ENCODE measurements around the gene CWF19L1. TPM values are rescaled to one million over a fixed set of nuclear protein-coding genes. Genes with fewer than 3 reads are reported as not detected.
A peak's percentile ranks its signal among the peaks of the same experiment; 100 is the strongest.

Gene CWF19L1
- total RNA-seq: 17.3 and 21.3 TPM in 2 replicates
- 16.0 and 16.3 TPM in 2 replicates for polyA plus RNA-seq
- polyA plus RNA-seq (2012): 12.7 and 15.0 TPM in 2 replicates
- polyA minus RNA-seq (ENCODE audit: low replicate concordance): 11.5 and 16.7 TPM in 2 replicates

DNA sequence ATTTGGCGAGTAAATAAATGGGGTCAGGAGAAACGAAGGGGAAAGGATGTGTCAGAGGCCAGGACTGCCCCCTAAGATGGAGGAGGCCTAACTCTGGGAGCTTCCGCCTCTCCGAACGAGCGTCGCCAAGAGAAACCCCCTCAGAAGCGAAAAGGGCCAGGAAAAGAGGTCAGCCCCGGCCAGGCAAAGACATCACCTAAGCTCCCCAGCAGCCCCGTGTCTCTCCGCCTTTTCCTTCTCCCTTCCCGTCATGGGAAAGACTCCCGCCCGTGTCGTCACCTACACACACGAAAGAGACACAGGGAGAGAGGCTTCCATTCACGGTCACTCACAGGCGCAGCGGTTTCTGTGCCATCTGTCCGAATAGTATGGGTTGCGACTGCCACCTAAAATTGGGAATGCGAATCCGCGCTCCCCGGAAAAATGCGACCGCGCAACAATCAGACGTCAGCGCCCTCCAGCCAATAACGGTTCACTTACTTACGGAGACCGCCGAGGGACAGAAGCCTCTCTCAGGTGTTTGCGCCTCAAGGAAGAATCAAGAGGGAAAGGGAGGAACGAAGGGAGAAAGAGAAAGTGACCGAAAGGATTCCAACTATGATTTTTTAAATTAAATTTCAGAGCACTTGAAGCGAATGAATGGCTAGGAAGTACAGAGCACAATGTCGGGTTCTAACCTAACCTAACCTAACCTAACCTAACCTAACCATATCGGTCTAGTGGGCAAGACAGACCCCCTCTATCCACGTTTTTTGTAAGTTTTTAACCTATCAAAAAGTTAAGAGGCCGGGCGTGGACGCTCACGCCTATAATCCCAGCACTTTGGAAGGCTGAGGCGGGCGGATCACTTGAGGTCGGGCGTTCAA lies at the start of gene CWF19L1:
Gene CWF19L1, minus strand, starts transcription at position 400 of the 866 bp plus-strand sequence. Its CDS starts 45 bp downstream, at position 355.
- peak; percentile 90 to 92 for DNase-seq (ENCODE audit: low read depth in 2 of 2)
- H3K79me2 ChIP-seq (ENCODE audit: control insufficient read depth, insufficient read depth, low read length): peaks cover 11% of the 10 kb centered on the region
- no peaks in the 10 kb centered on the region for H3K9me3 ChIP-seq (ENCODE audit: control insufficient read depth, insufficient read depth, low read depth, low read length)
- peak within 1 kb of the TSS; percentile 66 for H3K9ac ChIP-seq (ENCODE audit: insufficient read depth, low read length)
- no peaks in the 10 kb centered on the region for H3K36me3 ChIP-seq (ENCODE audit: control insufficient read depth, insufficient read depth, low read length)
- H3K4me3 ChIP-seq (replicated peaks in 1 of 4; ENCODE audit: control extremely low read depth in 1 of 4, insufficient read depth in 1 of 4, low read depth in 3 of 4, low read length in 4 of 4): peak within 1 kb of the TSS; percentile 47 to 96 (median 74)
- peak within 1 kb of the TSS; percentile 86 for H2AFZ ChIP-seq (ENCODE audit: low read length)
- H4K20me1 ChIP-seq (ENCODE audit: control insufficient read depth, extremely low read depth, insufficient read depth, low read length): no peaks in the 10 kb centered on the region
- peak within 1 kb of the TSS; percentile 83 for H3K4me2 ChIP-seq (ENCODE audit: extremely low read depth, insufficient read depth, low read length)
- H3K27ac ChIP-seq (ENCODE audit: insufficient read depth, low read length): peak within 1 kb of the TSS; percentile 82
- H3K4me1 ChIP-seq (ENCODE audit: control insufficient read depth, extremely low read depth, insufficient read depth, low read length): no peaks in the 10 kb centered on the region
- no peaks in the 10 kb centered on the region for H3K27me3 ChIP-seq (ENCODE audit: control insufficient read depth, insufficient read depth, low read length)
- TF ChIP-seq EZH2 (IDR thresholded peaks at IDR 0.05; ENCODE audit: low read length, missing control alignments): no peak
- TF ChIP-seq, protein P1, sequence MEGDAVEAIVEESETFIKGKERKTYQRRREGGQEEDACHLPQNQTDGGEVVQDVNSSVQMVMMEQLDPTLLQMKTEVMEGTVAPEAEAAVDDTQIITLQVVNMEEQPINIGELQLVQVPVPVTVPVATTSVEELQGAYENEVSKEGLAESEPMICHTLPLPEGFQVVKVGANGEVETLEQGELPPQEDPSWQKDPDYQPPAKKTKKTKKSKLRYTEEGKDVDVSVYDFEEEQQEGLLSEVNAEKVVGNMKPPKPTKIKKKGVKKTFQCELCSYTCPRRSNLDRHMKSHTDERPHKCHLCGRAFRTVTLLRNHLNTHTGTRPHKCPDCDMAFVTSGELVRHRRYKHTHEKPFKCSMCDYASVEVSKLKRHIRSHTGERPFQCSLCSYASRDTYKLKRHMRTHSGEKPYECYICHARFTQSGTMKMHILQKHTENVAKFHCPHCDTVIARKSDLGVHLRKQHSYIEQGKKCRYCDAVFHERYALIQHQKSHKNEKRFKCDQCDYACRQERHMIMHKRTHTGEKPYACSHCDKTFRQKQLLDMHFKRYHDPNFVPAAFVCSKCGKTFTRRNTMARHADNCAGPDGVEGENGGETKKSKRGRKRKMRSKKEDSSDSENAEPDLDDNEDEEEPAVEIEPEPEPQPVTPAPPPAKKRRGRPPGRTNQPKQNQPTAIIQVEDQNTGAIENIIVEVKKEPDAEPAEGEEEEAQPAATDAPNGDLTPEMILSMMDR (conservative IDR thresholded peaks at IDR 0.05 in 1 of 2, IDR thresholded peaks at IDR 0.05 in 1 of 2; ENCODE audit: low read depth in 1 of 2, low read length in 2 of 2): no peak

DNA sequence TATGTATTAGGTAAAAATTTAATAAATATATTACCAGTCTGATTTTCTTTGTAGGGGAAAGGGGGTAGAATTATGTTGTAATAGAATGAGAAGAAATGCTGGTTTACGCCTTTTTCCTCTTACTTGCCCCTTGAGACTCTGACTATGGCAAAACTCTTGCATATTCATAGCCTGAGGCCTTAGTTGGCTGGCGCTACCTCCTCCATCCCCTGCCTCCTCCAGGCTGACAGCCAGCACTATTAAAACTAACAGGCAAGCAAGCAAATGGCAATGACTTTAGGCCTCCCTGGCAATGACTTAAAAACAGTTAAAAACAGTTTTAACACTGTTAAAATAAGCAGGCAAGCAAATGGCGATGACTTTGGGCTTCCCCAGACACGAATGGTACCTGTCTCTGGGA lies 48.2 kb upstream of the CWF19L1 start:
- Histone ChIP-seq H3K36me3 (ENCODE audit: control insufficient read depth, insufficient read depth, low read length) (no peaks in the 10 kb centered on the region), H2AFZ (ENCODE audit: low read length) (no peak overlapping the region), H4K20me1 (ENCODE audit: control insufficient read depth, extremely low read depth, insufficient read depth, low read length) (no peaks in the 10 kb centered on the region), H3K9ac (ENCODE audit: insufficient read depth, low read length) (no peak overlapping the region), H3K4me1 (ENCODE audit: control insufficient read depth, extremely low read depth, insufficient read depth, low read length) (no peaks in the 10 kb centered on the region), H3K79me2 (ENCODE audit: control insufficient read depth, insufficient read depth, low read length) (no peaks in the 10 kb centered on the region), H3K27me3 (ENCODE audit: control insufficient read depth, insufficient read depth, low read length) (peaks cover 24% of the 10 kb centered on the region), H3K27ac (ENCODE audit: insufficient read depth, low read length) (no peak overlapping the region), H3K4me3 (replicated peaks in 1 of 4; ENCODE audit: control extremely low read depth in 1 of 4, insufficient read depth in 1 of 4, low read depth in 3 of 4, low read length in 4 of 4) (no peak overlapping the region), H3K9me3 (ENCODE audit: control insufficient read depth, insufficient read depth, low read depth, low read length) (no peaks in the 10 kb centered on the region), H3K4me2 (ENCODE audit: extremely low read depth, insufficient read depth, low read length) (no peak overlapping the region)
- no peak for DNase-seq (ENCODE audit: low read depth in 2 of 2)
- no peak for TF ChIP-seq EZH2 (IDR thresholded peaks at IDR 0.05; ENCODE audit: low read length, missing control alignments)
- TF ChIP-seq, protein P1 (conservative IDR thresholded peaks at IDR 0.05 in 1 of 2, IDR thresholded peaks at IDR 0.05 in 1 of 2; ENCODE audit: low read depth in 1 of 2, low read length in 2 of 2): no peak

DNA sequence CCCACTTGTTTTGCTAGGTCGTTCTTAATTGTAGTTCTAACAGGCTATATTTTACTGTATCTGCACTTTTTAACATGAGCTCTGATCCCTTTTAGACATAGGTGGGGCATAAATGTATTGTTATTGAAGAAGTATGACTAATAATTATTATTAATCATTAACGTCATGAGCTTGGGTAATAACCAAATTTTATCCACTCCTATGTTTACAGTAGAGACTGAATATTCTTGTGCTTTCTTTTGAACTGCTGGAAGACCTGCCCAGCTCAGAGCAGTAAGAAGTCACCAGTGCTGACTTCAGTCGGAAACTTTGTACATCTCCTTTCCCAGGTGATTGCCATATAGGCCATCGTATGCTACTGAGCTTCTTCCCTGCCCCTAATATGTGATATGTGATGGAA lies 43.9 kb upstream of the CWF19L1 start:
- no peaks in the 10 kb centered on the region for H3K36me3 ChIP-seq (ENCODE audit: control insufficient read depth, insufficient read depth, low read length)
- no peak overlapping the region for H3K4me3 ChIP-seq (replicated peaks in 1 of 4; ENCODE audit: control extremely low read depth in 1 of 4, insufficient read depth in 1 of 4, low read depth in 3 of 4, low read length in 4 of 4)
- no peak overlapping the region for H3K9ac ChIP-seq (ENCODE audit: insufficient read depth, low read length)
- H3K27me3 ChIP-seq (ENCODE audit: control insufficient read depth, insufficient read depth, low read length): peaks cover 29% of the 10 kb centered on the region
- no peaks in the 10 kb centered on the region for H3K9me3 ChIP-seq (ENCODE audit: control insufficient read depth, insufficient read depth, low read depth, low read length)
- no peak overlapping the region for H3K4me2 ChIP-seq (ENCODE audit: extremely low read depth, insufficient read depth, low read length)
- H4K20me1 ChIP-seq (ENCODE audit: control insufficient read depth, extremely low read depth, insufficient read depth, low read length): no peaks in the 10 kb centered on the region
- H3K79me2 ChIP-seq (ENCODE audit: control insufficient read depth, insufficient read depth, low read length): no peaks in the 10 kb centered on the region
- TF ChIP-seq EZH2 (IDR thresholded peaks at IDR 0.05; ENCODE audit: low read length, missing control alignments): no peak
- TF ChIP-seq, protein P1 (conservative IDR thresholded peaks at IDR 0.05 in 1 of 2, IDR thresholded peaks at IDR 0.05 in 1 of 2; ENCODE audit: low read depth in 1 of 2, low read length in 2 of 2): no peak
- no peak for DNase-seq (ENCODE audit: low read depth in 2 of 2)
- H2AFZ ChIP-seq (ENCODE audit: low read length): no peak overlapping the region
- no peak overlapping the region for H3K27ac ChIP-seq (ENCODE audit: insufficient read depth, low read length)
- H3K4me1 ChIP-seq (ENCODE audit: control insufficient read depth, extremely low read depth, insufficient read depth, low read length): no peaks in the 10 kb centered on the region
